GOT3 (cell line): ENCODE data around the gene CAPN8.
A peak's percentile ranks its signal among the peaks of the same experiment; 100 is the strongest.

Experiments
- DNase-seq: peaks from one replicate; lab custom pipeline; 2025; ENCODE audit warnings: mixed read lengths; lab: John Stamatoyannopoulos, UW

The CAPN8 gene

GRCh38 chr1:223665592-223666312 is at the start of gene CAPN8:
TSS of gene CAPN8 (minus strand) at chr1:223665701. CDS start at chr1:223665646, 55 bp downstream.
- no peak for DNase-seq

GRCh38 chr1:223714849-223715603 is 49.5 kb upstream of the CAPN8 start:
- DNase-seq = no peak

GRCh38 chr1:223714421-223714724 is 48.9 kb upstream of the CAPN8 start:
- no peak for DNase-seq

GRCh38 chr1:223713546-223714420 is 48.3 kb upstream of the CAPN8 start:
- DNase-seq = no peak

GRCh38 chr1:223712850-223713474 is 47.5 kb upstream of the CAPN8 start:
- DNase-seq = no peak

- DNase-seq = peak; percentile 72
Observed at GRCh38 chr1:223712194-223712849, 46.8 kb upstream of the CAPN8 start, which contains the start of gene CAPN2. TSS of gene CAPN2 (plus strand) at chr1:223712539. CDS start at chr1:223712641, 102 bp downstream.

GRCh38 chr1:223711747-223712193 is 46.3 kb upstream of the CAPN8 start:
- DNase-seq = no peak

GRCh38 chr1:223711173-223711572 is 45.7 kb upstream of the CAPN8 start:
- no peak for DNase-seq

GRCh38 chr1:223710179-223711133 is 45.0 kb upstream of the CAPN8 start:
- DNase-seq = no peak

- no peak for DNase-seq
Observed at GRCh38 chr1:223709598-223709997, 44.1 kb upstream of the CAPN8 start.

GRCh38 chr1:223708651-223709268 is 43.3 kb upstream of the CAPN8 start:
- no peak for DNase-seq

GRCh38 chr1:223708001-223708359 is 42.5 kb upstream of the CAPN8 start:
- DNase-seq = no peak

GRCh38 chr1:223707256-223708000 is 41.9 kb upstream of the CAPN8 start:
- peak; percentile 49 for DNase-seq

- DNase-seq = no peak
Observed at GRCh38 chr1:223706077-223706973, 40.8 kb upstream of the CAPN8 start.

- DNase-seq = no peak
Observed at GRCh38 chr1:223704921-223705878, 39.7 kb upstream of the CAPN8 start.

- no peak for DNase-seq
Observed at GRCh38 chr1:223703668-223704013, 38.1 kb upstream of the CAPN8 start.
